HL-60 (cell line): ENCODE measurements around the gene CGB2.
"Not testable (repeated sequence)": the region's sequence is repeated elsewhere in the genome, so short reads cannot be mapped to it uniquely, and the experiment has no call there.

Experiments
- DNase-seq, 2 experiments: peaks; one replicate each; pipeline ENCODE4 v3.0.0-alpha.2; 2010 to 2020; ENCODE audit warnings: low read depth in 1 of 2, low spot score in 1 of 2
- H3K27ac ChIP-seq: fragments of 250-450 bp; sonication (Bioruptor Pico); replicated peaks from 2 replicates; pipeline ENCODE4 v1.5.1; 2020; ENCODE audit warnings: mild to moderate bottlenecking, moderate library complexity
- H3K27me3 ChIP-seq: fragments of 250-450 bp; sonication (Bioruptor Pico); 2 replicates; pipeline ENCODE4 v1.5.1; 2021; ENCODE audit warnings: mild to moderate bottlenecking, moderate library complexity; ENCODE audit not compliant: insufficient read depth, poor library complexity, severe bottlenecking
- H3K4me3 ChIP-seq: replicated peaks from 2 replicates; pipeline ENCODE4 v1.5.1; 2011; ENCODE audit warnings: mild to moderate bottlenecking, control low read depth, low read length; ENCODE audit not compliant: insufficient read depth
- CTCF ChIP-seq: IDR thresholded peaks from one replicate; pipeline ENCODE4 v1.5.1; 2011; ENCODE audit warnings: low read length, control low read depth, inconsistent platforms; ENCODE audit not compliant: insufficient read depth
- GABPA ChIP-seq: IDR thresholded peaks from 2 replicates; pipeline ENCODE4 v1.6.1; 2012; ENCODE audit warnings: low read depth
- POLR2AphosphoS5 ChIP-seq: IDR thresholded peaks from 2 replicates; pipeline ENCODE4 v1.6.1; 2012; ENCODE audit warnings: low read depth
- REST ChIP-seq: IDR thresholded peaks from 2 replicates; pipeline ENCODE4 v1.6.1; 2012; ENCODE audit warnings: low read depth; ENCODE audit not compliant: insufficient replicate concordance
- SPI1 ChIP-seq: IDR thresholded peaks from 2 replicates; pipeline ENCODE4 v1.6.1; 2012; ENCODE audit warnings: low read depth, mild to moderate bottlenecking, borderline replicate concordance

CGB2 gene

DNA sequence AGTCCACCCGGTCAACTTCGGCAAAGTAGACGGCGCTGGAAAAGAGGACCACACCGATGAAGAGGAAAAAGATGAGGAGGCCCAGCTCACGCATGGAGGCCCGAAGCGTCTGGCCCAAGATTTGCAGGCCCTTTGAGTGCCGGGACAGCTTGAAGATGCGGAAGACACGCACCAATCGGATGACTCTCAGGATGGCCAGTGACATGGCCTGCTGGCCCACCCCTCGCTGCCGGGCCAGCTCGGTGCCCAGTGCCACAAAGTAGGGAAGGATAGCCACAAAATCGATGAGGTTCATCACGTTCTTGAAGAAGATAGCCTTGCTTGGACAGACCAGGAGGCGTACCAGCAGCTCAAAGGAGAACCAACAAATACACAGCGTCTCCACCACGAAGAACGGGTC, 38.7 kb downstream of the CGB2 start:
- Histone ChIP-seq H3K27me3 (peaks cover 42% of the 10 kb centered on the region), H3K27ac (no peak overlapping the region), H3K4me3 (no peak overlapping the region)
- TF ChIP-seq GABPA (no peak), CTCF (no peak), REST (no peak), SPI1 (no peak), POLR2AphosphoS5 (no peak)
- no peak for DNase-seq

DNA sequence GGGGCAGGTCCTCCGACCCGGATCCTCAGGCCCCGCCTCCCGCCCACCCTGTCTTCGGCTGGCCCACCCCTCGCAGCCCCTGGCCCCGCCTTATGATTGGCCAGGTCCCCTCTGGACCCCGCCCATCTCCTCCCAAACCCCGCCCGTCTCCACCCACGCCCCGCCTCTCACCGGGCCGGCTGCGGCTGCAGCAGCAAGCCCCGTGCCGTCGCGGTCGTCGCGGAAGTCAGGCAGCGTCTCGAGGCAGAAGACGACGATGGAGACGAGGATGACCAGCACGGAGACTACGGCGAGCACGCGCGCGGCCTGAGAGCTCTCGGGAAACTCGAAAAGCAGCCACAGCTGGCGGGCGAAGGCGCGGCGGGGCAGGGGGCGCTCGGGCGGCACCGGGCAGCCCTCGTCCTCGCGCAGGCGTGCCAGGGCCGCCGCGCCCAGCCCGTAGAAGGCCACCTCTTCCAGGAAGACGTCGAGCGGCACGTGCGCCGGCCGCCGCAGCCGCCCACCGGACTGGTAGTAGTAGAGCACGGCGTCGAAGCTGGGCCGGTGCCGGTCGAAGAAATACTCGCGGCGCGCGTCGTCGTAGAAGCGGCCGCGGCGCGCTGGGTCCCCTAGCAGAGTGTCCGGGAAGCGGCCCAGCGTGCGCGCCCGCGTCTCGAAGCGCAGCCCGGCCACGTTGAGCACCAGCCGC, 40.3 kb downstream of the CGB2 start:
- no peak for DNase-seq
- TF ChIP-seq GABPA (no peak), CTCF (no peak), SPI1 (no peak), REST (no peak), POLR2AphosphoS5 (no peak)
- Histone ChIP-seq H3K27ac (no peak overlapping the region), H3K4me3 (no peak overlapping the region), H3K27me3 (peaks cover 32% of the 10 kb centered on the region)

GRCh38 chr19:49073514-49074378, 42.1 kb downstream of the CGB2 start:
- no peak overlapping the region for H3K4me3 ChIP-seq
- TF ChIP-seq SPI1 = peak; percentile 31; the same call in 1 of the 2 replicates
- no peak for TF ChIP-seq REST
- no peak for TF ChIP-seq CTCF
- no peak for TF ChIP-seq GABPA
- H3K27me3 ChIP-seq = peaks cover 27% of the 10 kb centered on the region
- no peak overlapping the region for H3K27ac ChIP-seq
- DNase-seq = peak in 1 of 2 experiments; percentile 42

- peak in 1 of 2 experiments; percentile 53 for DNase-seq
- not testable (repeated sequence) for H3K27ac ChIP-seq, H3K4me3 ChIP-seq
- peaks cover 25% of the 10 kb centered on the region for H3K27me3 ChIP-seq
Observed at GRCh38 chr19:49074869-49075268, 43.2 kb downstream of the CGB2 start.
